Endodermal cell (in vitro differentiated cells): ENCODE data around the gene NTRK3. TPM values are rescaled to one million over a fixed set of nuclear protein-coding genes. Genes with fewer than 3 reads are reported as not detected.

Experiments
- DNase-seq: peaks from one replicate; pipeline ENCODE4 v3.0.0-alpha.2; 2017
- H3K27ac ChIP-seq: 2 replicates; pipeline ENCODE4 v1.5.1; 2013; ENCODE audit warnings: mild to moderate bottlenecking, low read depth, low read length, moderate library complexity
- H3K27me3 ChIP-seq: 2 replicates; pipeline ENCODE4 v1.6.1; 2013; ENCODE audit warnings: mild to moderate bottlenecking, low read length, moderate library complexity; ENCODE audit not compliant: insufficient read depth, control insufficient read depth, poor library complexity, severe bottlenecking
- H3K36me3 ChIP-seq: 2 replicates; pipeline ENCODE4 v1.7.0; 2013; ENCODE audit warnings: mild to moderate bottlenecking, low read length, moderate library complexity; ENCODE audit not compliant: control insufficient read depth, insufficient read depth
- H3K4me1 ChIP-seq: one replicate; pipeline ENCODE4 v1.7.0; 2013; ENCODE audit warnings: low read length; ENCODE audit not compliant: control insufficient read depth, insufficient read depth
- H3K4me3 ChIP-seq: 2 replicates; pipeline ENCODE4 v1.5.1; 2013; ENCODE audit warnings: mild to moderate bottlenecking, low read length, moderate library complexity
- H3K9ac ChIP-seq: 2 replicates; pipeline ENCODE4 v1.6.1; 2013; ENCODE audit warnings: mild to moderate bottlenecking, low read length, moderate library complexity; ENCODE audit not compliant: poor library complexity, severe bottlenecking; ENCODE audit errors: extremely low read depth
- H3K9me3 ChIP-seq: 2 replicates; pipeline ENCODE4 v1.6.1; 2013; ENCODE audit warnings: mild to moderate bottlenecking, low read length, moderate library complexity; ENCODE audit not compliant: control insufficient read depth
- H3K27ac Mint-ChIP-seq: 2 replicates; pipeline ENCODE4 v1.8.0; 2020; ENCODE audit warnings: mixed read lengths
- H3K27me3 Mint-ChIP-seq: 2 replicates; pipeline ENCODE4 v1.8.0; 2021; ENCODE audit warnings: mild to moderate bottlenecking, mixed read lengths; ENCODE audit not compliant: insufficient read depth
- H3K36me3 Mint-ChIP-seq: 2 replicates; pipeline ENCODE4 v1.8.0; 2020; ENCODE audit warnings: low read depth, mixed read lengths
- H3K4me1 Mint-ChIP-seq: 2 replicates; pipeline ENCODE4 v1.8.0; 2020; ENCODE audit warnings: mixed read lengths
- H3K4me3 Mint-ChIP-seq: 2 replicates; pipeline ENCODE4 v1.8.0; 2020; ENCODE audit warnings: mild to moderate bottlenecking, moderate library complexity, mixed read lengths
- H3K9me3 Mint-ChIP-seq: 2 replicates; pipeline ENCODE4 v1.8.0; 2020; ENCODE audit warnings: mild to moderate bottlenecking, mixed read lengths
- CTCF ChIP-seq: fragments of 200-600 bp; sonication (generic); conservative IDR thresholded peaks from 2 replicates; pipeline ENCODE4 v1.5.0; 2021; ENCODE audit warnings: antibody characterized with exemption, mild to moderate bottlenecking
- WGBS, 2 experiments: methylation state at CpG; one replicate each; pipeline versions ENCODE4 v1.1.5 to v1.1.7; 2013; ENCODE audit warnings: missing lambda C conversion rate in 2 of 2, mixed read lengths in 1 of 2; ENCODE audit not compliant: insufficient coverage in 1 of 2, insufficient read length in 1 of 2; 5-methylcytosine and 5-hydroxymethylcytosine counted together
- total RNA-seq, 2 donors: library from RNA; stranded (reverse); fragmentation: NEBNext Ultra II Directional in 1 of 2; extraction: Animal tissue kit (Norgen Biotek cat#: 25700) in 1 of 2; gene quantifications; 2 replicates in 1 of 2; 3 replicates in 1 of 2; pipeline ENCODE4 v1.2.1, GENCODE V29; 2021

Gene NTRK3
- total RNA-seq, 2 donors from 2014 or later, result 0.11 to 0.86 TPM

- no peaks in the 10 kb centered on the region for H3K9me3 Mint-ChIP-seq
- no peaks in the 10 kb centered on the region for H3K4me1 ChIP-seq
- H3K9me3 ChIP-seq, result no peaks in the 10 kb centered on the region
- no peak overlapping the region for H3K4me3 ChIP-seq
- H3K4me3 Mint-ChIP-seq, result no peak overlapping the region
- H3K27ac ChIP-seq, result no peak overlapping the region
- DNase-seq, result no peak
- H3K36me3 Mint-ChIP-seq, result no peaks in the 10 kb centered on the region
- H3K36me3 ChIP-seq, result no peaks in the 10 kb centered on the region
- peaks cover 7% of the 10 kb centered on the region for H3K27me3 ChIP-seq
- WGBS, 2 experiments, result 86% methylated on average over 2 of the region's 2 CpGs
- no peak overlapping the region for H3K9ac ChIP-seq
- no peaks in the 10 kb centered on the region for H3K4me1 Mint-ChIP-seq
- peaks cover 7% of the 10 kb centered on the region for H3K27me3 Mint-ChIP-seq
- no peak for TF ChIP-seq CTCF
- no peak overlapping the region for H3K27ac Mint-ChIP-seq
Measured at GRCh38 chr15:88048237-88048636, 208.3 kb downstream of the NTRK3 start.

- Mint-ChIP-seq H3K27ac (no peak overlapping the region), H3K4me3 (no peak overlapping the region), H3K36me3 (no peaks in the 10 kb centered on the region), H3K27me3 (peaks cover 2% of the 10 kb centered on the region), H3K9me3 (no peaks in the 10 kb centered on the region), H3K4me1 (no peaks in the 10 kb centered on the region)
- H3K27ac ChIP-seq, result no peak overlapping the region
- no peaks in the 10 kb centered on the region for H3K4me1 ChIP-seq
- no peaks in the 10 kb centered on the region for H3K36me3 ChIP-seq
- H3K27me3 ChIP-seq, result peaks cover 7% of the 10 kb centered on the region
- WGBS, 2 experiments, result 89 to 92% methylated on average over 11 to 13 of the region's 13 CpGs
- H3K9ac ChIP-seq, result no peak overlapping the region
- DNase-seq, result no peak
- H3K9me3 ChIP-seq, result no peaks in the 10 kb centered on the region
- H3K4me3 ChIP-seq, result no peak overlapping the region
- no peak for TF ChIP-seq CTCF
Measured at GRCh38 chr15:88046576-88047129, 209.9 kb downstream of the NTRK3 start.

GRCh38 chr15:88043396-88043795, 213.1 kb downstream of the NTRK3 start:
- DNase-seq, result no peak
- Histone ChIP-seq H3K9ac (no peak overlapping the region), H3K27me3 (peaks cover 20% of the 10 kb centered on the region), H3K9me3 (no peaks in the 10 kb centered on the region), H3K4me3 (no peak overlapping the region), H3K4me1 (no peaks in the 10 kb centered on the region), H3K27ac (no peak overlapping the region), H3K36me3 (no peaks in the 10 kb centered on the region)
- Mint-ChIP-seq H3K4me1 (no peaks in the 10 kb centered on the region), H3K9me3 (no peaks in the 10 kb centered on the region), H3K27me3 (peaks cover 12% of the 10 kb centered on the region), H3K36me3 (no peaks in the 10 kb centered on the region), H3K4me3 (no peak overlapping the region), H3K27ac (no peak overlapping the region)
- 93% methylated on average over 1 of the region's 1 CpG; no CpG with 5 or more reads in 1 of the 2 experiments for WGBS, 2 experiments
- no peak for TF ChIP-seq CTCF
